GM19468 (cell line): Measurements from ENCODE around the gene STK39.

Experiments
- ATAC-seq: cut with Tn5 transposase; IDR thresholded peaks from one replicate; pipeline ENCODE4 v1.9.1; 2021; ENCODE audit warnings: mild to moderate bottlenecking, moderate library complexity, moderate number of reproducible peaks; ENCODE audit not compliant: unreplicated experiment; ENCODE audit errors: extremely low read depth

Gene STK39

GRCh38 chr2:168210895-168211570 is 36.4 kb downstream of the STK39 start:
- peak; percentile 44 for ATAC-seq

- no peak for ATAC-seq
Measured at GRCh38 chr2:168210216-168210894, 37.0 kb downstream of the STK39 start.

- no peak for ATAC-seq
Measured at GRCh38 chr2:168208652-168209051, 38.7 kb downstream of the STK39 start.

GRCh38 chr2:168207851-168208250 is 39.5 kb downstream of the STK39 start:
- ATAC-seq = no peak

GRCh38 chr2:168203762-168204693 is 43.4 kb downstream of the STK39 start:
- ATAC-seq = no peak

- no peak for ATAC-seq
Measured at GRCh38 chr2:168201584-168202116, 45.7 kb downstream of the STK39 start.

GRCh38 chr2:168200930-168201583 is 46.3 kb downstream of the STK39 start:
- no peak for ATAC-seq

- no peak for ATAC-seq
Measured at GRCh38 chr2:168198476-168199207, 48.8 kb downstream of the STK39 start.

GRCh38 chr2:168196764-168197180 is 50.6 kb downstream of the STK39 start:
- ATAC-seq = no peak

- ATAC-seq = peak; percentile 76
Measured at GRCh38 chr2:168194784-168195522, 52.4 kb downstream of the STK39 start.

- ATAC-seq = no peak
Measured at GRCh38 chr2:168192839-168193616, 54.4 kb downstream of the STK39 start.

- ATAC-seq = no peak
Measured at GRCh38 chr2:168191955-168192785, 55.2 kb downstream of the STK39 start.

- no peak for ATAC-seq
Measured at GRCh38 chr2:168190590-168191336, 56.6 kb downstream of the STK39 start.

GRCh38 chr2:168189835-168190569 is 57.4 kb downstream of the STK39 start:
- ATAC-seq = no peak

GRCh38 chr2:168188002-168188401 is 59.4 kb downstream of the STK39 start:
- no peak for ATAC-seq

- no peak for ATAC-seq
Measured at GRCh38 chr2:168186452-168186851, 60.9 kb downstream of the STK39 start.
